Neuron (in vitro differentiated cells): ENCODE measurements around the gene AMHR2.

ENCODE experiments used
- H2AFZ ChIP-seq: one replicate; pipeline ENCODE4 v1.6.1; 2013; ENCODE audit warnings: low read depth, mild to moderate bottlenecking, inconsistent platforms, low read length, moderate library complexity
- H3K27me3 ChIP-seq: one replicate; pipeline ENCODE4 v1.6.1; 2013; ENCODE audit warnings: low read length; ENCODE audit not compliant: insufficient read depth
- H3K36me3 ChIP-seq: one replicate; pipeline ENCODE4 v1.6.1; 2013; ENCODE audit warnings: low read length; ENCODE audit not compliant: insufficient read depth
- H3K4me1 ChIP-seq: one replicate; pipeline ENCODE4 v1.6.1; 2013; ENCODE audit warnings: low read length; ENCODE audit not compliant: insufficient read depth
- H3K4me3 ChIP-seq: 2 replicates; pipeline ENCODE4 v1.5.1; 2013; ENCODE audit warnings: mild to moderate bottlenecking, low read length, moderate library complexity
- H3K9me3 ChIP-seq: one replicate; pipeline ENCODE4 v1.6.1; 2013; ENCODE audit warnings: low read length

Gene AMHR2

GRCh38 chr12:53465679-53466078 lies 42.0 kb downstream of the AMHR2 start:
- Histone ChIP-seq H3K4me1 (no peaks in the 10 kb centered on the region), H3K27me3 (no peaks in the 10 kb centered on the region), H2AFZ (no peak overlapping the region), H3K9me3 (no peaks in the 10 kb centered on the region), H3K4me3 (no peak overlapping the region), H3K36me3 (peaks cover 100% of the 10 kb centered on the region)

GRCh38 chr12:53466640-53467039 lies 43.0 kb downstream of the AMHR2 start:
- Histone ChIP-seq H3K9me3 (no peaks in the 10 kb centered on the region), H3K4me3 (no peak overlapping the region), H3K4me1 (no peaks in the 10 kb centered on the region), H2AFZ (no peak overlapping the region), H3K36me3 (peaks cover 99% of the 10 kb centered on the region), H3K27me3 (no peaks in the 10 kb centered on the region)

GRCh38 chr12:53467082-53467481 lies 43.4 kb downstream of the AMHR2 start:
- H3K4me3 ChIP-seq, result no peak overlapping the region
- H3K9me3 ChIP-seq, result no peaks in the 10 kb centered on the region
- H2AFZ ChIP-seq, result no peak overlapping the region
- no peaks in the 10 kb centered on the region for H3K27me3 ChIP-seq
- no peaks in the 10 kb centered on the region for H3K4me1 ChIP-seq
- peaks cover 99% of the 10 kb centered on the region for H3K36me3 ChIP-seq

GRCh38 chr12:53467880-53468279 lies 44.2 kb downstream of the AMHR2 start:
- H3K36me3 ChIP-seq, result peaks cover 99% of the 10 kb centered on the region
- no peaks in the 10 kb centered on the region for H3K9me3 ChIP-seq
- no peaks in the 10 kb centered on the region for H3K27me3 ChIP-seq
- H2AFZ ChIP-seq, result no peak overlapping the region
- H3K4me1 ChIP-seq, result peaks cover 3% of the 10 kb centered on the region
- no peak overlapping the region for H3K4me3 ChIP-seq

- H3K4me3 ChIP-seq, result no peak overlapping the region
- H3K36me3 ChIP-seq, result peaks cover 97% of the 10 kb centered on the region
- no peaks in the 10 kb centered on the region for H3K9me3 ChIP-seq
- H2AFZ ChIP-seq, result no peak overlapping the region
- H3K4me1 ChIP-seq, result peaks cover 3% of the 10 kb centered on the region
- no peaks in the 10 kb centered on the region for H3K27me3 ChIP-seq
Observed at GRCh38 chr12:53468282-53468681, 44.6 kb downstream of the AMHR2 start.

- Histone ChIP-seq H3K36me3 (peaks cover 96% of the 10 kb centered on the region), H3K9me3 (no peaks in the 10 kb centered on the region), H3K27me3 (no peaks in the 10 kb centered on the region), H2AFZ (no peak overlapping the region), H3K4me1 (peaks cover 13% of the 10 kb centered on the region), H3K4me3 (no peak overlapping the region)
Observed at GRCh38 chr12:53472056-53472582, 48.5 kb downstream of the AMHR2 start.

GRCh38 chr12:53474077-53474476 lies 50.4 kb downstream of the AMHR2 start:
- peaks cover 21% of the 10 kb centered on the region for H3K4me1 ChIP-seq
- no peaks in the 10 kb centered on the region for H3K9me3 ChIP-seq
- no peak overlapping the region for H2AFZ ChIP-seq
- H3K36me3 ChIP-seq, result peaks cover 93% of the 10 kb centered on the region
- no peaks in the 10 kb centered on the region for H3K27me3 ChIP-seq
- no peak overlapping the region for H3K4me3 ChIP-seq

GRCh38 chr12:53474819-53475218 lies 51.2 kb downstream of the AMHR2 start:
- peaks cover 27% of the 10 kb centered on the region for H3K4me1 ChIP-seq
- no peaks in the 10 kb centered on the region for H3K27me3 ChIP-seq
- H3K4me3 ChIP-seq, result no peak overlapping the region
- no peak overlapping the region for H2AFZ ChIP-seq
- no peaks in the 10 kb centered on the region for H3K9me3 ChIP-seq
- H3K36me3 ChIP-seq, result peaks cover 92% of the 10 kb centered on the region

- H2AFZ ChIP-seq, result no peak overlapping the region
- H3K27me3 ChIP-seq, result no peaks in the 10 kb centered on the region
- no peaks in the 10 kb centered on the region for H3K9me3 ChIP-seq
- no peak overlapping the region for H3K4me3 ChIP-seq
- H3K36me3 ChIP-seq, result peaks cover 90% of the 10 kb centered on the region
- peaks cover 31% of the 10 kb centered on the region for H3K4me1 ChIP-seq
Observed at GRCh38 chr12:53476769-53477209, 53.1 kb downstream of the AMHR2 start.

GRCh38 chr12:53478865-53479264 lies 55.2 kb downstream of the AMHR2 start:
- Histone ChIP-seq H3K4me3 (no peak overlapping the region), H3K36me3 (peaks cover 92% of the 10 kb centered on the region), H3K4me1 (peaks cover 24% of the 10 kb centered on the region), H3K27me3 (no peaks in the 10 kb centered on the region), H2AFZ (no peak overlapping the region), H3K9me3 (no peaks in the 10 kb centered on the region)

GRCh38 chr12:53479331-53479730 lies 55.7 kb downstream of the AMHR2 start:
- H3K27me3 ChIP-seq, result no peaks in the 10 kb centered on the region
- H3K9me3 ChIP-seq, result no peaks in the 10 kb centered on the region
- H2AFZ ChIP-seq, result no peak overlapping the region
- H3K36me3 ChIP-seq, result peaks cover 91% of the 10 kb centered on the region
- H3K4me3 ChIP-seq, result no peak overlapping the region
- H3K4me1 ChIP-seq, result peaks cover 23% of the 10 kb centered on the region

GRCh38 chr12:53480491-53481442 lies 57.1 kb downstream of the AMHR2 start:
- Histone ChIP-seq H2AFZ (no peak overlapping the region), H3K27me3 (no peaks in the 10 kb centered on the region), H3K36me3 (peaks cover 89% of the 10 kb centered on the region), H3K4me1 (peaks cover 18% of the 10 kb centered on the region), H3K9me3 (no peaks in the 10 kb centered on the region), H3K4me3 (no peak overlapping the region)
